H1 (cell line): ENCODE results near the gene STARD6. TPM values are rescaled to one million over a fixed set of nuclear protein-coding genes. Genes with fewer than 3 reads are reported as not detected.

Experiments used
- CTCF ChIA-PET: fragments of 300-600 bp; sonication (Branson Sonifier 250); formaldehyde crosslinking; loops from one replicate; lab custom pipeline; 2021; ENCODE audit not compliant: partially characterized antibody; lab: Charles Lee
- POLR2A ChIA-PET: fragments of 300-600 bp; sonication (Branson Sonifier 250); formaldehyde crosslinking; loops from one replicate; lab custom pipeline; 2021; ENCODE audit warnings: inconsistent platforms; ENCODE audit not compliant: partially characterized antibody; lab: Charles Lee
- DNase-seq, 2 experiments: peaks; one replicate each; pipeline versions ENCODE4 v3.0.0 to v3.0.0-alpha.2; 2010 to 2022; ENCODE audit warnings: low spot score in 2 of 2, low read depth in 1 of 2, mixed read lengths in 1 of 2
- FAIRE-seq: peaks from 2 replicates; lab custom pipeline; 2011; peaks lifted over from hg19 to GRCh38; lab: Jason Lieb, UNC
- H2AFZ ChIP-seq: 2 replicates; pipeline ENCODE4 v1.8.1; 2012; ENCODE audit warnings: low read length, inconsistent platforms
- H2AK5ac ChIP-seq: 2 replicates; pipeline ENCODE4 v1.6.1; 2013; ENCODE audit warnings: low read depth, low read length
- H2BK120ac ChIP-seq: replicated peaks from 2 replicates; pipeline ENCODE3; 2013; ENCODE audit warnings: low read depth, low read length, inconsistent platforms
- H2BK12ac ChIP-seq: 2 replicates; pipeline ENCODE4 v1.6.1; 2013; ENCODE audit warnings: low read depth, low read length
- H2BK15ac ChIP-seq: 2 replicates; pipeline ENCODE4 v1.6.1; 2013; ENCODE audit warnings: low read length
- H2BK20ac ChIP-seq: 2 replicates; pipeline ENCODE4 v1.6.1; 2013; ENCODE audit warnings: low read length
- H2BK5ac ChIP-seq: 2 replicates; pipeline ENCODE4 v1.6.1; 2013; ENCODE audit warnings: low read depth, low read length
- H3K14ac ChIP-seq: 2 replicates; pipeline ENCODE4 v1.6.1; 2013; ENCODE audit warnings: inconsistent platforms; ENCODE audit not compliant: insufficient read length
- H3K18ac ChIP-seq: 2 replicates; pipeline ENCODE4 v1.6.1; 2013; ENCODE audit warnings: low read length; ENCODE audit errors: extremely low read depth
- H3K23ac ChIP-seq: 2 replicates; pipeline ENCODE4 v1.6.1; 2013; ENCODE audit warnings: inconsistent platforms; ENCODE audit not compliant: insufficient read length
- H3K23me2 ChIP-seq: 2 replicates; pipeline ENCODE4 v1.6.1; 2013; ENCODE audit warnings: low read depth, low read length
- H3K27ac ChIP-seq: 2 replicates; pipeline ENCODE4 v1.6.1; 2011; ENCODE audit warnings: low read depth, low read length, inconsistent platforms
- H3K27me3 ChIP-seq, 4 experiments: replicated peaks in 1 of 4; 1 replicate in 1 of 4; 2 replicates in 3 of 4; pipeline versions ENCODE4 v1.6.1 to v1.8.1; 2011 to 2013; ENCODE audit warnings: low read length in 3 of 4, mild to moderate bottlenecking in 3 of 4, inconsistent platforms in 2 of 4, mixed read lengths in 2 of 4, moderate library complexity in 1 of 4; ENCODE audit not compliant: control insufficient read depth in 3 of 4, insufficient read depth in 3 of 4; ENCODE audit errors: extremely low read depth in 1 of 4
- H3K36me3 ChIP-seq, 4 experiments: 2 replicates each; pipeline versions ENCODE4 v1.6.1 to v1.8.1; 2011 to 2013; ENCODE audit warnings: mild to moderate bottlenecking in 4 of 4, low read length in 3 of 4, moderate library complexity in 2 of 4, control low read depth in 1 of 4, inconsistent platforms in 1 of 4; ENCODE audit not compliant: insufficient read depth in 4 of 4, control insufficient read depth in 2 of 4
- H3K4ac ChIP-seq: replicated peaks from 2 replicates; pipeline ENCODE3; 2013; ENCODE audit warnings: low read length, low read depth, mixed read lengths, inconsistent platforms; ENCODE audit not compliant: insufficient read length
- H3K4me1 ChIP-seq, 4 experiments: replicated peaks in 1 of 4; 1 replicate in 1 of 4; 2 replicates in 3 of 4; pipeline versions ENCODE4 v1.6.1 to v1.8.1; 2011 to 2013; ENCODE audit warnings: low read length in 3 of 4, inconsistent platforms in 2 of 4, mixed read lengths in 1 of 4; ENCODE audit not compliant: insufficient read depth in 4 of 4, control insufficient read depth in 3 of 4
- H3K4me2 ChIP-seq, 2 experiments: 2 replicates each; pipeline versions ENCODE4 v1.6.1 to v1.8.1; 2011 to 2013; ENCODE audit warnings: low read depth in 2 of 2, low read length in 2 of 2, control low read depth in 1 of 2, inconsistent platforms in 1 of 2, mild to moderate bottlenecking in 1 of 2; ENCODE audit not compliant: insufficient read depth in 1 of 2
- H3K4me3 ChIP-seq, 4 experiments: fragments of 200-600, 300-600 bp in 1 of 4; sonication (generic), shearing (Covaris generic), sonication (Bioruptor Twin) in 1 of 4; 2 replicates each; pipeline versions ENCODE4 v1.5.1 to v1.8.1; 2011 to 2016; ENCODE audit warnings: low read length in 4 of 4, low read depth in 3 of 4, control low read depth in 2 of 4, inconsistent platforms in 2 of 4, mild to moderate bottlenecking in 2 of 4, mixed read lengths in 1 of 4, moderate library complexity in 1 of 4; ENCODE audit not compliant: insufficient read depth in 2 of 4; ENCODE audit errors: extremely low read depth in 1 of 4
- H3K56ac ChIP-seq: replicated peaks from 2 replicates; pipeline ENCODE3; 2013; ENCODE audit warnings: low read depth, mild to moderate bottlenecking, mixed read lengths, low read length, inconsistent platforms; ENCODE audit not compliant: insufficient read length
- H3K79me1 ChIP-seq: 2 replicates; pipeline ENCODE4 v1.6.1; 2013; ENCODE audit warnings: low read depth, low read length, control low read depth
- H3K79me2 ChIP-seq, 2 experiments: 2 replicates each; pipeline versions ENCODE4 v1.6.1 to v1.8.1; 2012 to 2013; ENCODE audit warnings: low read length in 2 of 2, mild to moderate bottlenecking in 2 of 2, inconsistent platforms in 1 of 2; ENCODE audit not compliant: insufficient read depth in 2 of 2, control insufficient read depth in 1 of 2
- H3K9ac ChIP-seq, 4 experiments: replicated peaks in 1 of 4; 1 replicate in 1 of 4; 2 replicates in 3 of 4; pipeline versions ENCODE4 v1.6.1 to v1.8.1; 2011 to 2013; ENCODE audit warnings: low read depth in 3 of 4, low read length in 3 of 4, control low read depth in 2 of 4, mild to moderate bottlenecking in 2 of 4, moderate library complexity in 2 of 4, inconsistent platforms in 1 of 4; ENCODE audit errors: extremely low read depth in 1 of 4
- H3K9me3 ChIP-seq, 2 experiments: 2 replicates each; pipeline versions ENCODE4 v1.6.1 to v1.8.1; 2012 to 2013; ENCODE audit warnings: mild to moderate bottlenecking in 2 of 2, moderate library complexity in 2 of 2, control low read depth in 1 of 2, inconsistent platforms in 1 of 2, low read depth in 1 of 2, low read length in 1 of 2, mixed read lengths in 1 of 2; ENCODE audit not compliant: insufficient read depth in 2 of 2
- H4K20me1 ChIP-seq, 2 experiments: replicated peaks in 1 of 2; 2 replicates each; pipeline versions ENCODE3 to v1.8.1; 2011 to 2013; ENCODE audit warnings: inconsistent platforms in 2 of 2, low read length in 2 of 2, mild to moderate bottlenecking in 1 of 2; ENCODE audit not compliant: insufficient read depth in 2 of 2, control insufficient read depth in 1 of 2
- H4K5ac ChIP-seq: 2 replicates; pipeline ENCODE4 v1.6.1; 2013; ENCODE audit warnings: low read length, low read depth, mixed read lengths, inconsistent platforms; ENCODE audit not compliant: insufficient read length
- H4K8ac ChIP-seq: 2 replicates; pipeline ENCODE4 v1.8.0; 2013; ENCODE audit warnings: mild to moderate bottlenecking, moderate library complexity, low read length, inconsistent platforms; ENCODE audit not compliant: insufficient read depth; ENCODE audit errors: extremely low read depth
- H4K91ac ChIP-seq: replicated peaks from 2 replicates; pipeline ENCODE3; 2013; ENCODE audit warnings: low read length, mixed read lengths, inconsistent platforms; ENCODE audit not compliant: insufficient read length
- CEBPB ChIP-seq: IDR thresholded peaks from 2 replicates; pipeline ENCODE4 v1.6.1; 2012; ENCODE audit warnings: low read depth, low read length
- CHD1 ChIP-seq: IDR thresholded peaks from 2 replicates; pipeline ENCODE4 v1.6.1; 2012; ENCODE audit warnings: low read depth, low read length, improper control_type of control experiment
- E2F6 ChIP-seq: IDR thresholded peaks from 2 replicates; pipeline ENCODE4 v1.6.1; 2012; ENCODE audit warnings: inconsistent platforms
- RFX5 ChIP-seq: IDR thresholded peaks from 2 replicates; pipeline ENCODE4 v1.6.1; 2011; ENCODE audit warnings: low read depth, low read length, improper control_type of control experiment, borderline replicate concordance
- SIN3A ChIP-seq, 2 experiments: IDR thresholded peaks in 1 of 2; conservative IDR thresholded peaks in 1 of 2; 2 replicates each; pipeline ENCODE4 v1.6.1; 2011 to 2012; ENCODE audit warnings: low read length in 2 of 2, improper control_type of control experiment in 1 of 2, low read depth in 1 of 2, mild to moderate bottlenecking in 1 of 2
- USF2 ChIP-seq: IDR thresholded peaks from 2 replicates; pipeline ENCODE4 v1.6.1; 2011; ENCODE audit warnings: low read length, improper control_type of control experiment
- WGBS, 2 experiments: shearing (Covaris generic) in 1 of 2; methylation state at CpG; one replicate each; pipeline versions ENCODE4 v1.1.6 to v1.1.7; 2013 to 2015; ENCODE audit warnings: low lambda C conversion rate in 2 of 2, mixed read lengths in 2 of 2, inconsistent platforms in 1 of 2, low coverage in 1 of 2, missing lambda C conversion rate in 1 of 2; ENCODE audit not compliant: insufficient replicate concordance in 2 of 2, insufficient coverage in 1 of 2, insufficient read length in 1 of 2; ENCODE audit errors: extremely low coverage in 1 of 2, missing lambda C conversion rate in 1 of 2; 5-methylcytosine and 5-hydroxymethylcytosine counted together
- polyA plus RNA-seq, 7 experiments: library from polyadenylated mRNA; depleted of rRNA in 3 of 7; stranded (reverse) in 5 of 7; unstranded in 2 of 7; fragments of >200 nt in 5 of 7; fragments of 200-250 nt in 2 of 7; gene quantifications; 1 replicate in 5 of 7; 2 replicates in 1 of 7; 4 replicates in 1 of 7; pipeline versions ENCODE4 v1.2.1 to v1.2.3, GENCODE V29; 2011 to 2013; ENCODE audit warnings: missing spikeins in 2 of 7, mixed read lengths in 2 of 7
- total RNA-seq: library from RNA; stranded (reverse); fragmentation: NEBNext Ultra II Directional; extraction: Animal tissue kit (Norgen Biotek cat#: 25700); gene quantifications from 2 replicates; pipeline ENCODE4 v1.2.1, GENCODE V29; 2021

Gene STARD6
- total and polyA plus RNA-seq, 2 of the 8 experiments (the other 6 are each of a cell fraction or from before 2014, with no cell fraction given): not detected

- H3K27ac ChIP-seq: no peak overlapping the region
- H4K91ac ChIP-seq: no peak overlapping the region
- H4K8ac ChIP-seq: no peak overlapping the region
- TF ChIP-seq RFX5 (no peak), SIN3A (conservative IDR thresholded peaks at IDR 0.05 in 1 of 2, IDR thresholded peaks at IDR 0.05 in 1 of 2; ENCODE audit: low read depth in 1 of 2, low read length in 2 of 2) (no peak), CHD1 (no peak), CEBPB (no peak), USF2 (no peak), E2F6 (no peak)
- H4K20me1 ChIP-seq: no peaks in the 10 kb centered on the region
- H2AK5ac ChIP-seq: no peak overlapping the region
- H3K4me1 ChIP-seq: no peaks in the 10 kb centered on the region
- no peak overlapping the region for H3K9ac ChIP-seq
- H3K56ac ChIP-seq: no peak overlapping the region
- no peak overlapping the region for H3K23ac ChIP-seq
- no peak overlapping the region for H3K4ac ChIP-seq
- no peak overlapping the region for H3K4me3 ChIP-seq
- WGBS, 2 experiments: 87% methylated on average over 1 of the region's 1 CpG; no CpG with 5 or more reads in 1 of the 2 experiments
- H4K5ac ChIP-seq: no peak overlapping the region
- H2BK12ac ChIP-seq: no peak overlapping the region
- H3K79me1 ChIP-seq: no peaks in the 10 kb centered on the region
- no peak overlapping the region for H3K14ac ChIP-seq
- FAIRE-seq (no peak), DNase-seq (no peak)
- H3K18ac ChIP-seq: no peak overlapping the region
- ChIA-PET CTCF (no interaction called here), POLR2A (no interaction called here)
- H3K36me3 ChIP-seq: no peaks in the 10 kb centered on the region
- no peak overlapping the region for H2BK20ac ChIP-seq
- no peak overlapping the region for H2AFZ ChIP-seq
- no peak overlapping the region for H2BK15ac ChIP-seq
- H3K23me2 ChIP-seq: no peaks in the 10 kb centered on the region
- no peak overlapping the region for H2BK120ac ChIP-seq
- H3K9me3 ChIP-seq: no peaks in the 10 kb centered on the region
- H3K27me3 ChIP-seq: no peaks in the 10 kb centered on the region
- H3K4me2 ChIP-seq: no peak overlapping the region
- H2BK5ac ChIP-seq: no peak overlapping the region
- H3K79me2 ChIP-seq: no peaks in the 10 kb centered on the region
Measured at GRCh38 chr18:54351186-54351585, 6.5 kb downstream of the STARD6 start.
